Neural progenitor cell (in vitro differentiated cells): Measurements from ENCODE around the gene FBXL14. TPM values are rescaled to one million over a fixed set of nuclear protein-coding genes. Genes with fewer than 3 reads are reported as not detected.

Experiments used
- DNase-seq: peaks from one replicate; pipeline ENCODE4 v3.0.0-alpha.2; 2016; ENCODE audit warnings: low spot score
- H2AFZ ChIP-seq: fragments of 200-600 bp; sonication (generic); replicated peaks from 2 replicates; pipeline ENCODE4 v1.6.1; 2016; ENCODE audit warnings: antibody characterized with exemption
- H3F3A ChIP-seq: fragments of 200-600 bp; sonication (generic); 2 replicates; pipeline ENCODE4 v1.6.1; 2016; ENCODE audit warnings: antibody characterized with exemption, low read depth
- H3K27ac ChIP-seq: fragments of 200-600 bp; sonication (generic); 2 replicates; pipeline ENCODE4 v1.5.1; 2016; ENCODE audit warnings: mild to moderate bottlenecking
- H3K27me3 ChIP-seq: fragments of 200-600 bp; sonication (generic); 2 replicates; pipeline ENCODE4 v1.6.1; 2016; ENCODE audit warnings: mild to moderate bottlenecking, moderate library complexity
- H3K36me3 ChIP-seq: fragments of 200-600 bp; sonication (generic); 2 replicates; pipeline ENCODE4 v1.5.1; 2016
- H3K4me1 ChIP-seq: fragments of 200-600 bp; sonication (generic); 2 replicates; pipeline ENCODE4 v1.6.1; 2016; ENCODE audit warnings: mixed run types
- H3K4me2 ChIP-seq: fragments of 200-600 bp; sonication (generic); 2 replicates; pipeline ENCODE4 v1.6.1; 2016
- H3K4me3 ChIP-seq: fragments of 200-600 bp; sonication (generic); 2 replicates; pipeline ENCODE4 v1.5.1; 2016
- H3K79me2 ChIP-seq: fragments of 200-600 bp; sonication (generic); 2 replicates; pipeline ENCODE4 v1.6.1; 2016; ENCODE audit warnings: low read depth
- H3K9ac ChIP-seq: fragments of 200-600 bp; sonication (generic); 2 replicates; pipeline ENCODE4 v1.6.1; 2016
- H3K9me3 ChIP-seq: fragments of 200-600 bp; sonication (generic); 2 replicates; pipeline ENCODE4 v1.5.1; 2016; ENCODE audit warnings: low read depth
- H4K20me1 ChIP-seq: fragments of 200-600 bp; sonication (generic); 2 replicates; pipeline ENCODE4 v1.6.1; 2016; ENCODE audit warnings: low read depth
- H3K27ac Mint-ChIP-seq: 3 replicates; pipeline ENCODE4 v1.8.0; 2021; ENCODE audit warnings: mixed read lengths
- H3K27me3 Mint-ChIP-seq: 2 replicates; pipeline ENCODE4 v1.8.0; 2022; ENCODE audit warnings: low read depth, mild to moderate bottlenecking, inconsistent platforms, moderate library complexity, mixed read lengths; ENCODE audit not compliant: insufficient read depth
- H3K36me3 Mint-ChIP-seq: 3 replicates; pipeline ENCODE4 v1.8.0; 2021; ENCODE audit warnings: mixed read lengths
- H3K4me1 Mint-ChIP-seq: 3 replicates; pipeline ENCODE4 v1.8.0; 2021; ENCODE audit warnings: mixed read lengths
- H3K4me3 Mint-ChIP-seq: 3 replicates; pipeline ENCODE4 v1.8.0; 2021; ENCODE audit warnings: mild to moderate bottlenecking, moderate library complexity, mixed read lengths
- H3K9me3 Mint-ChIP-seq: 3 replicates; pipeline ENCODE4 v1.8.0; 2020; ENCODE audit warnings: mixed read lengths
- CTCF ChIP-seq: fragments of 200-600 bp; sonication (generic); IDR thresholded peaks from 2 replicates; pipeline ENCODE4 v1.5.1; 2017; ENCODE audit warnings: antibody characterized with exemption, mild to moderate bottlenecking
- EZH2 ChIP-seq: fragments of 200-600 bp; sonication (generic); IDR thresholded peaks from 2 replicates; pipeline ENCODE4 v1.6.1; 2017; ENCODE audit warnings: antibody characterized with exemption, mild to moderate bottlenecking, moderate library complexity
- EZH2phosphoT487 ChIP-seq: fragments of 200-600 bp; sonication (generic); IDR thresholded peaks from 2 replicates; pipeline ENCODE4 v1.6.1; 2017; ENCODE audit warnings: antibody characterized with exemption
- total RNA-seq: library from RNA; depleted of rRNA; stranded (reverse); fragments of >200 nt; gene quantifications from 2 replicates; pipeline ENCODE4 v1.2.3, GENCODE V29; 2015; ENCODE audit warnings: low replicate concordance

The FBXL14 gene
- total RNA-seq, 1 donor from 2014 or later = 27.3 TPM

DNA sequence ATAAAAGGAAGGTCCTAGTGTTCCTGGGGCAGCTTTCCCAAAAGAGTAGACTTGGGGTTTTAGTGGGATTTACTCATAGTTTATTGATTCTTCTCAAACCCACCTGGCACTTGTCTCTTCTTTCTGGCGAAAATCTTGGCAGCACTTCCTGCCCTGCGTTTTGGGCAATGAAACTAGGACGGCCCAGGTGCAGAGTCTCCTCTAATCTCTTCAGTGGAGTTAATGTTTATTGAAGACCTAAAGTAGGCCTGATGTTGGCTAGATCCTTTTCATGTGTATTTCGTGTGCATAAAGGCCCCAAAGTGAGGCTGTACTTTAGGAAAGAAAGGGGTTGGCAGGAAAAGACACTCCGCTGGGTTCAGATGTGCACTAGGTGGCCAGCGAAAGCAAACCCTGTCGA lies 39.8 kb upstream of the FBXL14 start:
- Histone ChIP-seq H3K9ac (no peak overlapping the region), H3K9me3 (no peaks in the 10 kb centered on the region), H4K20me1 (peaks cover 66% of the 10 kb centered on the region), H2AFZ (no peak overlapping the region), H3F3A (peaks cover 27% of the 10 kb centered on the region), H3K79me2 (no peaks in the 10 kb centered on the region), H3K27ac (no peak overlapping the region), H3K27me3 (peaks cover 43% of the 10 kb centered on the region), H3K36me3 (peaks cover 5% of the 10 kb centered on the region), H3K4me1 (peaks cover 31% of the 10 kb centered on the region), H3K4me3 (no peak overlapping the region), H3K4me2 (no peak overlapping the region)
- Mint-ChIP-seq H3K27me3 (peaks cover 23% of the 10 kb centered on the region), H3K4me3 (no peak overlapping the region), H3K9me3 (no peaks in the 10 kb centered on the region), H3K4me1 (peaks cover 41% of the 10 kb centered on the region), H3K27ac (no peak overlapping the region), H3K36me3 (peaks cover 14% of the 10 kb centered on the region)
- TF ChIP-seq EZH2 = no peak
- no peak for DNase-seq

DNA sequence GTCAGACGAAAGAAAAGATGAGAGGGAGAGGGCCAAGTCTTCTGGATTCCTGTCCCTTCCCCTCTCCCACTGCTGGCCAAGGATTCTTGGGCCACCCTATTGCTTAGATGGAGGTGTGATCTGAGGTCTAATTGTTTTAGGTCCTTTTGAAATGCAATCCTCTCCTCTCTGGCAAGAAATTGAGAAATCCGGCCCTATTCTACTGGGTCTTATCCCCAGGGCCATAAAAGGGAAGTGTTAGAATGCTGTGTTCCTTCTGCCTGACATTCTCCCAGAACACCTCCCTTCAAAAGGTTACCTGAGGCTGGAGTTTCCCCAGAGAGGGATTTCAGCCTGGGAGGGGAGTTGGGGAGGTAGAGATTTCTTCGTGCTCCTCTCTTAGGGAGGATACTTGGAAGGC lies 39.1 kb upstream of the FBXL14 start:
- Histone ChIP-seq H3K36me3 (peaks cover 5% of the 10 kb centered on the region), H3K4me2 (peak overlapping the region; percentile 24), H3K4me1 (peaks cover 38% of the 10 kb centered on the region), H3K27ac (no peak overlapping the region), H3K79me2 (no peaks in the 10 kb centered on the region), H3K9me3 (no peaks in the 10 kb centered on the region), H2AFZ (no peak overlapping the region), H4K20me1 (peaks cover 73% of the 10 kb centered on the region), H3K4me3 (no peak overlapping the region), H3K27me3 (peaks cover 49% of the 10 kb centered on the region), H3K9ac (no peak overlapping the region), H3F3A (peaks cover 27% of the 10 kb centered on the region)
- H3K27me3 Mint-ChIP-seq = peaks cover 28% of the 10 kb centered on the region
- H3K27ac Mint-ChIP-seq = no peak overlapping the region
- TF ChIP-seq EZH2 = no peak
- TF ChIP-seq EZH2phosphoT487 = no peak
- TF ChIP-seq CTCF = no peak
- H3K9me3 Mint-ChIP-seq = no peaks in the 10 kb centered on the region
- H3K4me3 Mint-ChIP-seq = no peak overlapping the region
- H3K36me3 Mint-ChIP-seq = peaks cover 11% of the 10 kb centered on the region
- DNase-seq = no peak
- peaks cover 46% of the 10 kb centered on the region for H3K4me1 Mint-ChIP-seq

GRCh38 chr12:1632702-1633101 lies 38.3 kb upstream of the FBXL14 start:
- no peak for TF ChIP-seq EZH2
- no peak for TF ChIP-seq CTCF
- no peak for TF ChIP-seq EZH2phosphoT487
- Mint-ChIP-seq H3K27me3 (peaks cover 28% of the 10 kb centered on the region), H3K4me1 (peaks cover 50% of the 10 kb centered on the region)

GRCh38 chr12:1630827-1631591 lies 36.6 kb upstream of the FBXL14 start:
- peaks cover 54% of the 10 kb centered on the region for H3K4me1 Mint-ChIP-seq
- TF ChIP-seq EZH2phosphoT487 (no peak), CTCF (no peak), EZH2 (peak; percentile 59)

More at GRCh38 chr12:1632702-1633101, 38.3 kb upstream of the FBXL14 start:
- H3K4me3 ChIP-seq = no peak overlapping the region
- peaks cover 41% of the 10 kb centered on the region for H3K4me1 ChIP-seq
- H2AFZ ChIP-seq = no peak overlapping the region
- no peaks in the 10 kb centered on the region for H3K9me3 ChIP-seq
- H3K9ac ChIP-seq = no peak overlapping the region
- no peaks in the 10 kb centered on the region for H3K79me2 ChIP-seq
- H3K4me2 ChIP-seq = peak overlapping the region; percentile 24
- H3K27ac ChIP-seq = no peak overlapping the region
- no peak for DNase-seq
- Mint-ChIP-seq H3K36me3 (peaks cover 9% of the 10 kb centered on the region), H3K4me3 (no peak overlapping the region), H3K9me3 (no peaks in the 10 kb centered on the region), H3K27ac (no peak overlapping the region)
- peaks cover 27% of the 10 kb centered on the region for H3F3A ChIP-seq
- H4K20me1 ChIP-seq = peaks cover 80% of the 10 kb centered on the region
- peaks cover 57% of the 10 kb centered on the region for H3K27me3 ChIP-seq
- H3K36me3 ChIP-seq = peaks cover 5% of the 10 kb centered on the region

More at GRCh38 chr12:1630827-1631591, 36.6 kb upstream of the FBXL14 start:
- Mint-ChIP-seq H3K27ac (no peak overlapping the region), H3K9me3 (no peaks in the 10 kb centered on the region), H3K27me3 (peaks cover 28% of the 10 kb centered on the region), H3K36me3 (peaks cover 10% of the 10 kb centered on the region), H3K4me3 (peak overlapping the region; percentile 82)
- Histone ChIP-seq H3K4me2 (peak overlapping the region; percentile 98), H3K9ac (no peak overlapping the region), H2AFZ (no peak overlapping the region), H3K9me3 (no peaks in the 10 kb centered on the region), H3K27me3 (peaks cover 73% of the 10 kb centered on the region), H3K27ac (no peak overlapping the region), H3K79me2 (no peaks in the 10 kb centered on the region), H3K4me3 (peak overlapping the region; percentile 63), H3F3A (peaks cover 27% of the 10 kb centered on the region), H3K36me3 (no peaks in the 10 kb centered on the region), H4K20me1 (peaks cover 86% of the 10 kb centered on the region), H3K4me1 (peaks cover 41% of the 10 kb centered on the region)
- peak; percentile 53 for DNase-seq
